Stomach (tissue), 9 donors: ENCODE data around the gene CDH23. TPM values are rescaled to one million over a fixed set of nuclear protein-coding genes. Genes with fewer than 3 reads are reported as not detected.
"Not testable (repeated sequence)": the region's sequence is repeated elsewhere in the genome, so short reads cannot be mapped to it uniquely, and the experiment has no call there.

Source experiments
- DNase-seq, 2 donors: peaks; one replicate each; pipeline versions ENCODE4 v3.0.0 to v3.0.0-alpha.2; 2013 to 2019
- H3K27ac ChIP-seq, 5 donors: fragments of 200-600 bp in 4 of 5; sonication (generic) in 4 of 5; one replicate each; pipeline ENCODE4 v1.5.1; 2013 to 2019; ENCODE audit warnings: mild to moderate bottlenecking in 1 of 5, moderate library complexity in 1 of 5
- H3K27me3 ChIP-seq, 3 donors: fragments of 200-600 bp; sonication (generic); one replicate each; pipeline ENCODE4 v1.5.1; 2017 to 2019; ENCODE audit warnings: mixed run types in 1 of 3
- H3K36me3 ChIP-seq, 4 donors: fragments of 200-600 bp; sonication (generic); 1 replicate in 3 of 4; 2 replicates in 1 of 4; pipeline ENCODE4 v1.5.1; 2016 to 2019
- H3K4me1 ChIP-seq, 4 donors: fragments of 200-600 bp; sonication (generic); one replicate each; pipeline ENCODE4 v1.5.1; 2016 to 2019
- H3K4me3 ChIP-seq, 4 donors: fragments of 200-600 bp; sonication (generic) in 3 of 4; one replicate each; pipeline ENCODE4 v1.5.1; 2016 to 2019; ENCODE audit warnings: mild to moderate bottlenecking in 1 of 4
- H3K9me3 ChIP-seq, 4 donors: fragments of 200-600 bp; sonication (generic); one replicate each; pipeline ENCODE4 v1.5.1; 2016 to 2019
- CTCF ChIP-seq, 7 experiments: fragments of 450-650 bp in 4 of 7; fragments of 200-600 bp in 3 of 7; sonication (generic) in 3 of 7; IDR thresholded peaks; one replicate each; pipeline ENCODE4 v1.5.1; 2016 to 2019; ENCODE audit warnings: antibody characterized with exemption in 7 of 7, control low read depth in 2 of 7, mild to moderate bottlenecking in 1 of 7
- EP300 ChIP-seq: sonication (generic); formaldehyde crosslinking; IDR thresholded peaks from one replicate; pipeline ENCODE4 v1.6.1; 2017; ENCODE audit warnings: antibody characterized with exemption
- POLR2A ChIP-seq, 4 donors: fragments of 450-650 bp; IDR thresholded peaks; one replicate each; pipeline ENCODE4 v1.6.1; 2016; ENCODE audit warnings: antibody characterized with exemption in 4 of 4, control low read depth in 2 of 4, mild to moderate bottlenecking in 1 of 4, moderate library complexity in 1 of 4
- POLR2AphosphoS5 ChIP-seq, 3 donors: sonication (generic); formaldehyde crosslinking; IDR thresholded peaks; one replicate each; pipeline ENCODE4 v1.6.1; 2016; ENCODE audit warnings: antibody characterized with exemption in 3 of 3
- WGBS, 5 donors: extraction: QIAGEN DNeasy Blood & Tissue Kit in 3 of 5; methylation state at CpG; one replicate each; pipeline versions ENCODE4 v1.1.5 to v1.1.7; 2013 to 2018; 5-methylcytosine and 5-hydroxymethylcytosine counted together
- intact Hi-C: fragments of 100-400 bp; cut with DNase I; formaldehyde crosslinking; loops from one replicate; pipeline ENCODE4 v1.15.1; 2023; ENCODE audit warnings: low total_unique reads
- polyA plus RNA-seq, 3 donors: library from polyadenylated mRNA; stranded (reverse); fragments of 200-250 nt; gene quantifications; one replicate each; pipeline ENCODE4 v1.2.3, GENCODE V29; 2013
- total RNA-seq, 5 donors: library from RNA; depleted of rRNA; stranded (reverse); fragments of >200 nt; gene quantifications; one replicate each; pipeline versions ENCODE4 v1.1.0 to v1.2.3, GENCODE V29; 2014 to 2016
- donor health status: healthy with polysubstance abuse.
- donor health status: Bipolar disorder and iron deficiency.
- donor health status: healthy.

The CDH23 gene
- total and polyA plus RNA-seq, 8 donors, result 0.31 to 8.2 (median 2.2) TPM

GRCh38 chr10:71357792-71358265, 38.9 kb upstream of the CDH23 start:
- intact Hi-C loops, result no loop called here
- H3K4me3 ChIP-seq, result no peak overlapping the region
- no peaks in the 10 kb centered on the region for H3K4me1 ChIP-seq
- peaks cover 19 to 91% (median 85%) of the 10 kb centered on the region in 4 donors for H3K36me3 ChIP-seq
- H3K27me3 ChIP-seq, result no peaks in the 10 kb centered on the region
- TF ChIP-seq EP300 (no peak), CTCF (IDR thresholded peaks at IDR 0.05) (no peak), POLR2AphosphoS5 (IDR thresholded peaks at IDR 0.05) (no peak), POLR2A (IDR thresholded peaks at IDR 0.05) (no peak)
- no peak overlapping the region for H3K27ac ChIP-seq
- 74 to 85% (median 78%) methylated on average over 7 of the region's 7 CpGs for WGBS, 5 donors
- no peaks in the 10 kb centered on the region for H3K9me3 ChIP-seq
- DNase-seq, result no peak

- no peak for DNase-seq
- Histone ChIP-seq H3K36me3 (peaks cover 19 to 91% (median 85%) of the 10 kb centered on the region in 4 donors), H3K4me1 (no peaks in the 10 kb centered on the region), H3K27me3 (no peaks in the 10 kb centered on the region), H3K4me3 (no peak overlapping the region), H3K27ac (no peak overlapping the region), H3K9me3 (no peaks in the 10 kb centered on the region)
- 85 to 93% (median 89%) methylated on average over 8 of the region's 8 CpGs for WGBS, 5 donors
- TF ChIP-seq POLR2A (IDR thresholded peaks at IDR 0.05), result no peak
- TF ChIP-seq EP300, result no peak
- no peak for TF ChIP-seq POLR2AphosphoS5 (IDR thresholded peaks at IDR 0.05)
- TF ChIP-seq CTCF (IDR thresholded peaks at IDR 0.05), result no peak
- intact Hi-C loops, result no loop called here
Measured at GRCh38 chr10:71358277-71358676, 38.4 kb upstream of the CDH23 start.

- H3K27ac ChIP-seq, result peak overlapping the region in 2 of 5 donors; percentile 5 to 20
- H3K9me3 ChIP-seq, H3K4me3 ChIP-seq, intact Hi-C loops, H3K27me3 ChIP-seq, H3K4me1 ChIP-seq, DNase-seq: not testable (repeated sequence)
- WGBS, 5 donors, result 82 to 93% (median 88%) methylated on average over 10 of the region's 10 CpGs
- peaks cover 19 to 90% (median 81%) of the 10 kb centered on the region in 4 donors for H3K36me3 ChIP-seq
Measured at GRCh38 chr10:71358906-71359305, 37.8 kb upstream of the CDH23 start.

- Histone ChIP-seq H3K27me3 (no peaks in the 10 kb centered on the region), H3K27ac (peak overlapping the region in 1 of 5 donors; percentile 8), H3K4me1 (no peaks in the 10 kb centered on the region), H3K36me3 (peaks cover 19 to 90% (median 80%) of the 10 kb centered on the region in 4 donors), H3K9me3 (no peaks in the 10 kb centered on the region), H3K4me3 (no peak overlapping the region)
- intact Hi-C loops, result no loop called here
- 52 to 74% (median 69%) methylated on average over 9 of the region's 9 CpGs for WGBS, 5 donors
- DNase-seq, result peak in 1 of 2 donors; percentile 57
- TF ChIP-seq POLR2AphosphoS5 (IDR thresholded peaks at IDR 0.05) (no peak), CTCF (IDR thresholded peaks at IDR 0.05) (no peak), POLR2A (IDR thresholded peaks at IDR 0.05) (no peak), EP300 (no peak)
Measured at GRCh38 chr10:71359364-71360046, 37.2 kb upstream of the CDH23 start.

GRCh38 chr10:71360735-71361134, 36.0 kb upstream of the CDH23 start:
- intact Hi-C loops, result no loop called here
- no peak overlapping the region for H3K4me3 ChIP-seq
- DNase-seq, result no peak
- TF ChIP-seq POLR2AphosphoS5 (IDR thresholded peaks at IDR 0.05) (no peak), POLR2A (IDR thresholded peaks at IDR 0.05) (no peak), EP300 (no peak)
- 90 to 96% (median 91%) methylated on average over 2 of the region's 2 CpGs for WGBS, 5 donors
- H3K27ac ChIP-seq, result no peak overlapping the region
- H3K9me3 ChIP-seq, result no peaks in the 10 kb centered on the region
- H3K4me1 ChIP-seq, result no peaks in the 10 kb centered on the region
- H3K27me3 ChIP-seq, result no peaks in the 10 kb centered on the region
- H3K36me3 ChIP-seq, result peaks cover 19 to 80% (median 73%) of the 10 kb centered on the region in 4 donors
